ENCODE measurements around the gene SETD1A. TPM values are rescaled to one million over a fixed set of nuclear protein-coding genes. Genes with fewer than 3 reads are reported as not detected.

The SETD1A gene
- total and polyA plus RNA-seq, 2 of the 8 experiments (the other 6 are each of a cell fraction or from before 2014, with no cell fraction given), result 4.8 to 29.0 TPM

- peak; percentile 32 for TF ChIP-seq CHD7 (IDR thresholded peaks at IDR 0.05; ENCODE audit: insufficient replicate concordance, low read length)
- peak; percentile 28 for TF ChIP-seq SIX5 (IDR thresholded peaks at IDR 0.05; ENCODE audit: low read depth, low read length)
- TF ChIP-seq MAX (IDR thresholded peaks at IDR 0.05), result peak; percentile 97
- peak; percentile 46 for TF ChIP-seq ASH2L (IDR thresholded peaks at IDR 0.05; ENCODE audit: low read length)
- no peak for TF ChIP-seq NANOG (IDR thresholded peaks at IDR 0.05; ENCODE audit: insufficient read depth, low read depth, low read length, poor library complexity, severe bottlenecking)
- no peak for TF ChIP-seq TAF7 (optimal IDR thresholded peaks at IDR 0.05; ENCODE audit: borderline replicate concordance, low read depth, low read length)
- TF ChIP-seq JUND (IDR thresholded peaks at IDR 0.05; ENCODE audit: low read length), result peak; percentile 34; the same call in 1 of the 2 replicates
- TF ChIP-seq GTF2F1 (IDR thresholded peaks at IDR 0.05; ENCODE audit: borderline replicate concordance, low read depth, low read length), result no peak
- TF ChIP-seq TAF1 (IDR thresholded peaks at IDR 0.05; ENCODE audit: low read depth, low read length), result no peak
Observed at GRCh38 chr16:31032736-31033708, 75.5 kb downstream of the SETD1A start, which contains the start of gene STX4 (continued).

All from H1 (cell line).